ENCODE data around the gene ARHGAP1.

Gene ARHGAP1

GRCh38 chr11:46695345-46696211, 4.8 kb downstream of the ARHGAP1 start:
- in situ Hi-C loops (cut with MboI; ENCODE audit: low sequenced_read_pairs), result no loop called here

GRCh38 chr11:46694607-46695006, 5.8 kb downstream of the ARHGAP1 start:
- in situ Hi-C loops (cut with MboI; ENCODE audit: low sequenced_read_pairs), result no loop called here

- in situ Hi-C loops (cut with MboI; ENCODE audit: low sequenced_read_pairs), result no loop called here
Observed at GRCh38 chr11:46694072-46694471, 6.3 kb downstream of the ARHGAP1 start.

GRCh38 chr11:46693597-46694012, 6.8 kb downstream of the ARHGAP1 start:
- in situ Hi-C loops (cut with MboI; ENCODE audit: low sequenced_read_pairs), result no loop called here

- in situ Hi-C loops (cut with MboI; ENCODE audit: low sequenced_read_pairs), result no loop called here
Observed at GRCh38 chr11:46692450-46692849, 8.0 kb downstream of the ARHGAP1 start.

- in situ Hi-C loops (cut with MboI; ENCODE audit: low sequenced_read_pairs), result no loop called here
Observed at GRCh38 chr11:46690702-46691101, 9.7 kb downstream of the ARHGAP1 start.

- in situ Hi-C loops (cut with MboI; ENCODE audit: low sequenced_read_pairs), result no loop called here
Observed at GRCh38 chr11:46686886-46687795, 13.3 kb downstream of the ARHGAP1 start.

GRCh38 chr11:46684367-46684766, 16.1 kb downstream of the ARHGAP1 start:
- in situ Hi-C loops (cut with MboI; ENCODE audit: low sequenced_read_pairs), result no loop called here

- in situ Hi-C loops (cut with MboI; ENCODE audit: low sequenced_read_pairs), result no loop called here
Observed at GRCh38 chr11:46682773-46683752, 17.4 kb downstream of the ARHGAP1 start.

GRCh38 chr11:46681814-46682213, 18.6 kb downstream of the ARHGAP1 start:
- in situ Hi-C loops (cut with MboI; ENCODE audit: low sequenced_read_pairs), result no loop called here

GRCh38 chr11:46680815-46681214, 19.6 kb downstream of the ARHGAP1 start:
- in situ Hi-C loops (cut with MboI; ENCODE audit: low sequenced_read_pairs), result no loop called here

GRCh38 chr11:46680164-46680760, 20.2 kb downstream of the ARHGAP1 start:
- in situ Hi-C loops (cut with MboI; ENCODE audit: low sequenced_read_pairs), result no loop called here

- in situ Hi-C loops (cut with MboI; ENCODE audit: low sequenced_read_pairs), result no loop called here
Observed at GRCh38 chr11:46679241-46680163, 20.9 kb downstream of the ARHGAP1 start.

- in situ Hi-C loops (cut with MboI; ENCODE audit: low sequenced_read_pairs), result no loop called here
Observed at GRCh38 chr11:46678741-46679130, 21.7 kb downstream of the ARHGAP1 start.

GRCh38 chr11:46677991-46678740, 22.3 kb downstream of the ARHGAP1 start:
- in situ Hi-C loops (cut with MboI; ENCODE audit: low sequenced_read_pairs), result no loop called here

GRCh38 chr11:46677169-46677568, 23.2 kb downstream of the ARHGAP1 start:
- in situ Hi-C loops (cut with MboI; ENCODE audit: low sequenced_read_pairs), result no loop called here

GRCh38 chr11:46676436-46677158, 23.8 kb downstream of the ARHGAP1 start:
- in situ Hi-C loops (cut with MboI; ENCODE audit: low sequenced_read_pairs), result no loop called here

- in situ Hi-C loops (cut with MboI; ENCODE audit: low sequenced_read_pairs), result no loop called here
Observed at GRCh38 chr11:46675949-46676348, 24.5 kb downstream of the ARHGAP1 start.
